NCI-H774 (cell line): ENCODE results near the gene CTNND2.

Experiments used
- DNase-seq: peaks from one replicate; lab custom pipeline; 2025; lab: John Stamatoyannopoulos, UW

The CTNND2 gene

DNA sequence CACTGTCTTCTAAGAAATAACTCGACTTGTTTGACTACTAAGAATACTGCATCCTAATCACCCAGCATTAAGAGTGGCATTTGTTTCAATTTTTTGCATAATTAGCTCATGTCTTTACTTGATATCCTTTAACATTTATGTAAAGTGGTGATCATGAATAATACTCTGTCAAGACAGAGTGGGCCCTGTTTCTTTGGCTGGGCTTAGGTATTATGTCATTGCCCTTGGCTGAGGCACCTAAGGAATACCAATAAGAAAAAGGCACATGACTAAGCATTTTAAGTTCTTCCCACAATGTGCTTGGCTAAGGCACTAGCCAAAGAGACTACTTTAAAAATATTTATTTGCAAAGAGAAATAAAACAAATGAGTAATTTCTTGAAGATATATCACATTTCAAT is 308.1 kb downstream of the CTNND2 start:
- no peak for DNase-seq

GRCh38 chr5:11595045-11595444 is 309.2 kb downstream of the CTNND2 start:
- no peak for DNase-seq

DNA sequence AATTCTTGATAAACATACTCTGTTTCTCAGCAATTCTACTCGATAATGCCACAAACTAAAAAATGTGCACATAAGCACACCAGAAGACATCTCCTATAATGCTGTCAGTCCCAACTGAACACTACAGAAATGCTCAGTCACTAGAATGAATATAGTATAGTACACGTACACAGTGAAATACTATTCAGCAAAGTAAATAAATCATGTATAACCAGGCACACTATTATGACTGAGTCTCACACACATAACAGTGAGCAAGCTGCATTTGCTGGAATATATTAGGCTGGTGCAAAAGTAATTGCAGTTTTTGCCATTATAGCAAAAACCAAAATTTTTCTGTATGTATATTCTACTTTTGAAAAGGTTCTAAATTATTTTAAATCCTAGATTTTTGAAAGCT is 310.2 kb downstream of the CTNND2 start:
- DNase-seq: no peak

DNA sequence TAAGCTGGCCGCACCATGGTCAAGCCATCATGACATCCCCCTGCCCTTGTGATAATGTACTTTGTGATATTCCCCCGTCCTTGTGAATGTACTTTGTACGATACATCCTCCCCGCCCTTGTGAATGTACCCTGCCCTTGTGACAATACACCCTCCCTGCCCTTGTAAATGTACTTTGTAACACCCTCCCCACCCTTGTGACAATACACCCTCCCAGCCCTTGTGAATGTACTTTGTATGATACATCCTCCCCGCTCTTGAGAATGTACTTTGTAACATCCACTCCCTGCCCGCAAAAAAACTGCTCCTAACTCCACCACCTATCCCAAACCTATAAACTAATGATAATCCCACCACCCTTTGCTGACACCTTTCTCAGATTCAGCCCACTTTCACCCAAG is 313.8 kb downstream of the CTNND2 start:
- no peak for DNase-seq

DNA sequence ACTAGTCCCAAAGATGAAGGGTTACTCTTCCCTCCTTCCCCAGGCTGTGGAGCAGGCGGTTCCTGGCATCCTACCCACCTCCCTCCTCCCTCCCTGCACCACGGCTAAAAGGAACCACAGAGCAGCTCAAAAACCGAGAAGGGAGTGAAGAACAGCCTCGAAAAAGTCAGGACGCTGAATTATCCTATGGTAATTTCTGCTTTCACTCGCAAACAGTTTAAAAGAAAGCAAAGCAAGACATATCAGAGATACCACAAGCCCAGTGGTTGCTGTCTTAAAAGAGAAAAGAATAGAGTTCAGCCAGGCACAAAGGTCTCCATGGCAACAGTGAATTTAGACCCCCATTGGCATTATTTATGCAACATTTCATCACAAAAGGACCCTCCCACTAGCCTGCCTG is 315.4 kb downstream of the CTNND2 start:
- DNase-seq: no peak

DNA sequence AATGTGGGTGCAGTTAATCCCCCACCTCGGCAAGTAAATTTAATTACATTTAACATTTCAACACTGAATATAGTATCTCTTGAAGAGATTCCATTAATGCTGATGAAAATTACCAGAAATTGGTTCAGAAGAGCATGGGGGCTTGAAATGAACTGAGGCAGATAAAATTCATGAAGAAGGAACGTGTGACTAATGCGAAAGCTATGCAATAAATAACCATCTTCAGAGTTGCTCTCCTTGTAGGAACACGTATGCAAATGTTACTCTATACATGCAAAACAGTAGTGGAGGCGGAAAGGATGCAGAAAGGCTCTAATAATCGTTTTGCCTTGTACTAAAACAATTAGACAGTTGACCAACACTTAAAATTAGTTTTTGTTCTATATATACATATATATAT is 320.2 kb downstream of the CTNND2 start:
- DNase-seq: no peak

DNA sequence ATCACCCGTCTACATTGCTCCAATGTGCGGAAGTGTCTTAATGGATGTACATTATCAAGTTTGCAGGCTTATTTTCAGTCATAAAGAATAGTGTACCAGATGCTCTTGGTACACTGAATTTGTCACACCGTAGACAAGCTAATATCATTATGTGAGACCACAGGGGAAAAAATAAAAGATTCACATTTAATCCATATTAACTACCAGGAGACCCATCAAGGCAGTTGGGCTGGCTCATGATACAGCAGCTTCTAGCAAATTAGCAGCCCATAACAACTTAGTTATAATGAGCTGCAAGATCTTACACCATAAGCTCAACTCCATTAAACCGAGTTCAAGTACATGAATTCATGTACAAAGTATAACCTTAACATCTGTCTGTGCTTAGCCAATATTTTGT is 324.9 kb downstream of the CTNND2 start:
- DNase-seq: no peak

DNA sequence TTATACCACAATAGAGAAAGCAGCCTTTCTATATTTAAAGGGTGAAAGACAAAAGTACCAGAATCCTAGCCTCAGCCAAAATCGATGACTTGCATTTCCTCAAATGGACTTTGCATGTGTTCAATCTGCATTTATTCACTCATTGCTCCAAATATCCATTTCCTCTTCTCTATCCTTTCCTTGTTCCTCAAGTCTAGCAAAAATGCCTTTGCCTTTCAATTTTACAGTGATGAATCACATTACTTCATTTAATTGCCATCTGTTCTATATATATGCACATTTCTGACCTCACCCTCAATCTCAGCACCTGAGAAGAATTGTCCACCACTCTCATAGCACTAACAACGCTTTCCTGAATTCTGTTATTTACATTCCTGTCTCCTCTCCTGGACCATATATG is 329.5 kb downstream of the CTNND2 start:
- DNase-seq: no peak

DNA sequence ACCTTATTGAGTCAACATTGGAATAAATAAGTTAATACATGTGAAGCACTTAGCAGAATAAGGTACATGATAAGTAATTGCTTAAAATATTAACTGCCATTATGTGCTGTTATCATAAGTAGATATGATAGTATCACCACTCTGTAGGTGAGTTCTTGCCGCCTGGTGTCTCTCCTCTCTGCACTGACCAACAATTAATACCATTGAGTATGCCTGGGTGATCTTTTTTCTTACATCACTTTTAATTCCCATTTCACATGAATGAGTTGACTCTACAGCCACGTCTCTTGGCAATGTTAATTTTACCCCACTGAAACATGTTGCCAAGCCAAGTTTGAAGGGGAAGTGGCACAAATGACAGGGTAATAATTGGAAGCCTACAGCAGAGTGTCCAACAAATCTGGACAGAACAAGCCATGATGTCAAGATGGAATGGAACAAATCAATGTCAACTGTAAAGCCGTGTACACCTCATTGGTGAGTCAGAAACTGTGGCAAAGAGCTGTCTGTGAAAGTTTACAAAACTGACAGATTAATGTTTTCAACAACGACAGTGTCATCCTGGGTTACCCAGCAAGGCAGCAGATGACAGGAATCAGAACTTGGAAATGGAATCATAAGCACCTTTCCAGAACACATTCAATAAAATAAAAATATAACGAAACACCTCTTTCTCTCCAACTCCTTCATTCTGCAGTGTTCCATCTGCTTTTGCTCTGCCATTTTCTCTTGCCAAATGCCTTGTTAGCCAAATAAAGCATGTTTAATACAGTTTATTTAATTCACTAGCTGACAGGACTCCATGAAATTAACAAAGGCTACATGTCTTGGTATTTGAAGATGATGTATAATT is 330.9 kb downstream of the CTNND2 start:
- no peak for DNase-seq

DNA sequence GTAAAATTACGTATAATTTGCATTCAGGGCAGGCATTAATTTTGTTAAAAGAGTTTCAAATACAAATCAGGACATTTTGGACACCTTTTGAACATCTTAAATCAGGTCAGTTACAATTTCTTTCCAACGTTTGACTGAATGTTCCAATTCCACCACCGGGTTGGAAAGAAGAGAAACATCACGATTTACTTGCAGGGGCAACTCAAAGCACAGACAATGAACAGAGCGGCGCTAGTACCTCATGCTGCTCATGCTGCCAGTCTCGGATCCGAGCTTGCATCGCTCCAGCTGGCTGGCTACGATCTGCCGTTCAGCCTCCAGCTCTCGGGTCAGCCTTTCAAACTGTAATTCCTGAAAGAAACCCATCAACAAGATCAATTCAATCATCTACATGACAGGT is 339.5 kb downstream of the CTNND2 start:
- DNase-seq: no peak

DNA sequence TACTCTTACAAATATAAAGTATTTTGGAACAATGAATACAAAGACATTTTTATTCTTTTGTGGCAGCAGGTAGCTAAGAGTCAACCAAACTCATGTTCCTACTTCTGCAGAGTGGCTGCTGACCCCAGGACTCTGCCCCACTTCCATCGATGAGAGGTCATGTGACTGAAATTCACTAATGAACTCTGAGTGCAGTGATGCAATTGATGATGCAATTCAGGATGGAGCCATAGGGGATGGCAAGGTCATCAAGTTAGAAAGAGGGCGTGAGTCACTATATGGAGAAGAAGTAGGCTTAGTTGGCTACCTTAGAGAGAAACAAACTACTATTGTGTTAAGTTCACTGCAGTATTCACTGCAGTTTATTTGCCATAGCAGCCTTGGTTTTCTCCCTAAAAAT is 340.4 kb downstream of the CTNND2 start:
- DNase-seq: no peak

DNA sequence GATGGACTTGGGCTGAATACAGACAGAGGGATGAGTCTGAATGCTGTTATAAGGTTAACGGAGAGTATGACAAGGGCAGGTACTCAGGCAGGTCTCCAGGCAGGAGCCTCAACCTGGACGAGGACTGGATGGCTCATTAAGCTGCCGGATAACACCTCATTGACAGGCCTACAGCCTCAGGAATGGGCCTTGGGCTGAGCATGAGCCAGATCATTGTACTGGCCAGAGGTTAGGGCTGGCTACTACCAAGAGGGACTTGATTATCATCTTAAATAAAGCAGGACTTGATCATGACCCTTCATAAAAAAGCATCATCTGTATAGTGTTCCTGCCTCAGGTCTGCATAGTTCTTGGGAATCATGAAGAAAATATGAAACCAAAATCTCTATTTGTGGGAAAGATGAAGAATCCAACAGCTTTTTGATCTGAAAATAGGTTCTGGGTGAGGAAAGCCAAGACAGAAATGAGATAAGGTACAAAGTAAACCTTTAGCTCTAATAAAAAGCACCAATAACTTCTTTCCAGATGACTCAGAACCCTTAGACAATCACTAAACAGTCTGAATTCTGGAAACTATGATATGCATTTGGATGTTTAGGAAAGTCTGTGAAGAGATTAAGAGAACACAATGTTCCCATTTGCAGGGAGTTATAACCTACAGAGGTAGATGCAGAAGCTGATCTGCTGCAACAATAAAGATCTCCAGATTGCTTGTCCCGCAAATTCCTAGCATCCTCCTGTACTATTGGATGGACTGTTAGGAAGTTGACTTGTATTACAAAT is 343.1 kb downstream of the CTNND2 start:
- DNase-seq: no peak

DNA sequence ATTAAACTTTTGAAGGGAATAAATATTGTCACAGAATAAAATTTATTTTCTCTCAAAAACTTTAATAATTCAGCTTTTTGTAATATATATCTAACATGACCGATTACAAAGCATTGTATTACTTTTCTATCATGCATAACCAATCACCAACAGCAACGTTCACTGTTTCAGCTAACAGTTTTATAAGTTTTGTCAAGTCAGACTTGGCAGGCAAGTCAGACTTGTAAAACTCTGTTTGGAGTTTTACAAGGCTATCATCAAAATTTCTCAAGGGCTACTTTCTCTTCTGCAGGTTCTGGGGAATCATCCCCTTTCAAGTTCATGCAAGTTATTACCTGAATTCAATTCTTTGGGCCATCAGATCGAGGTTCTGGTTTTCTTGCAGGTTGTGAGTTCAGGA is 347.2 kb downstream of the CTNND2 start:
- DNase-seq: no peak

DNA sequence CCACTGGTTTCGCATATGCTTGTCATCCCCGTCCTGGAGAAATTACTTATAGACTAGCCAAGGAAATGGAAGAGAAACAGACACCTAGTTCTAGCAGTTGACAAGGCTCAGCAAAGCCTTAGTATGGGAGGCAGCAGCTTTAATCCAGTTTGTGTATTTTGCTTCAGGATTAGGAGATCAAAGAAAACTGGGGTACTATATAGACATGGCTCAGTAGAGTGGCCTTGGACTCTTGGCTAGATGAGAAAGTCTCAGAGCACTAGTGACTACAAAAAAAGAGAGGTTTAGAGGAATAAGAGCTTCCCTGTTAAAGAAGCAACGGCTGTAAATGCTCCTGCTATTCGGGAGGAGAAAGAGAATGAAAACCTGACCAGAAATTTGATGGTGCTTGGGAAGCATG is 349.1 kb downstream of the CTNND2 start:
- DNase-seq: no peak

DNA sequence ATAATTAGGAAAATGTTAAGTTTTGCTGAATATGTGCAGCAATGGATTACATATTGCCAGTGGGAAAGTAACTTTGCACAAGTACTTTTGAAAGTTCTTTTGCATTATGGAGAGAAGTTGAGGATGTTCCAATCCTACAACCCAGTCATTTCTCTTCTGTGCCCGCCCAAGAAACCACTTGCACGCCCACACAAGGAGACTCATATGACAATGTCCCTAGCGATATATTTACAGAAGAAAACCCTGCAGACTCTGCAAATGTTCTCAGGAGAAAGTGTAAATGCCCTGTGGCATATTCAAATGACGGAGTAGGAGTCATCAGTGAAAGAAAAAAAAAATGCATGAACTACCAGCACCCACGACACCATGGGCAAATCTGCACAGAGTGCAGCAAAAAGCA is 356.5 kb downstream of the CTNND2 start:
- DNase-seq: no peak

- DNase-seq: no peak
Observed at GRCh38 chr5:11547140-11547539, 357.1 kb downstream of the CTNND2 start.

DNA sequence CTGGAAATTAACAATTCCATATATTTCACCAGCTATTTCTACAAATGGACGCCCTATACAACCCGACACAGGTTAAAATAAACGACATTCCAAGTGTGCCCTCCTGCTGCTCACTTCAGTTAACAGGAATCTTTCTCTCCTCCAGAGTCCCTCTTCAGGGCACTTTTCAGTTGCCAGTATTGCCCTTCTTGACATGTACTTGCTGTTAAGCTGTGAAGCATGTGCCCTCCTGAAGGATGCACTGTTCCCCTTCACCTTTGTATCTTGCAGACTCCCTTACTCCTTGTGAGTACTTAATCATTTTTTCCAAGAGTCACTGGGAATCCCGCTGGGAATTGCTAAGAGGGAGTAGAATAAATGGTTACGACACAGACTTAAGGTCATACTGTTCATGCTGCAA is 364.1 kb downstream of the CTNND2 start:
- no peak for DNase-seq

GRCh38 chr5:11531811-11532555 is 372.3 kb downstream of the CTNND2 start:
- no peak for DNase-seq

- DNase-seq: no peak
Observed at GRCh38 chr5:11528720-11529119, 375.5 kb downstream of the CTNND2 start.

DNA sequence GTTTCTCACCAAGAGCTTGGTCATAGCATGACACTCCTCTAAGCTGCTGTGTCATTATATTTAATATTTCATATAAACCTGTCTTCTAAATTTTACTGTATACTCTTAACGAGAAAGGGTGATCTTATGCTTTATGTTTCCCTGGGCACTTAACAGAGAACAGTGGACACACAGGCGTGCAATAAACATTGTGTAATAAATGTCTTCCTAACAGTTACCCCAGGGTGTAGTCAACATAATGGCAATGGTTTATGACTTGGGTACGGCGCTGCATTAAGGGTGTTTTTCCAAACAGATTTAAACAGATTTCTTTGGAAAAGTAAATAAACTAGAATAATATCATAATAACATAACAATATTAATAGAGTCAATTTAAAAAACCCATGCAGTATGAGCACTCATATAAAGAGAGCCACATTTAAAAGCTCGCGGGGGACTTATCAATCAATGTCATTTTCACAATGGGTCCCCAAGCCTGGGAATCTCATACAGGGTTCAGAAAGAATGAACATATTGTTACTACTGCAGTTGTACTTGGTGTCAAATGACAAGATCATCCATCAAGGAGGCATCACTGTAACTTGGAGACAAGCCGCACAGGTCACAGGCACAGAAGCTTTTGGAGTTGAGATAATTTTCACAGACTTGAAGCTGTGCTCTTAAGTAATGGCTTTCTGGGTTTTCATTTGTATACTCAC is 376.4 kb downstream of the CTNND2 start:
- DNase-seq: no peak

GRCh38 chr5:11525020-11525419 is 379.2 kb downstream of the CTNND2 start:
- no peak for DNase-seq

DNA sequence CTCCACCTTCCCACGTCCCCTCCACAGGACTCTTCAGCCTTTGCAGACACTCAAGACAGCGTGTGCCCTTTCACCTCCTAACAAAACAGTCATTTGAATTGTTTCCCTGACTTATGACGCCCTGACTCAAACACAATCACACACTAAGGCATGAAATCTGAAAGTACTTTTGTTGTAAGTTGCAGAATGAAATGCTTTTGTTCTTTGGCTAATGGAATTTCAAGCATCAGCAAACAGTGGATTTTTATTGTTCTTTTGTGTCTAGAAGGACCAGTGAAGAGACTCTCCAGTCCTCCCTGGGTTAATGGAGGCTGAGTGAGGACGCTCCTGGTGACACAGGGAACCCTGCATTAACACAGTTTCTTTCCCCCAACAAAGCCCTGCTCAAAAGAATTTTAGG is 380.1 kb downstream of the CTNND2 start:
- DNase-seq: no peak
